NCI-H1694 treated with DMSO at 0.1 percent for 48 hours (cell line): ENCODE data around the gene NBPF11.
"Not testable (repeated sequence)": the region's sequence is repeated elsewhere in the genome, so short reads cannot be mapped to it uniquely, and the experiment has no call there.

ENCODE experiments used
- DNase-seq: peaks from one replicate; lab custom pipeline; 2025; lab: John Stamatoyannopoulos, UW

Gene NBPF11

GRCh38 chr1:148149050-148149815 lies 2.8 kb downstream of the NBPF11 start:
- not testable (repeated sequence) for DNase-seq

GRCh38 chr1:148147052-148147838 lies 4.8 kb downstream of the NBPF11 start:
- DNase-seq = not testable (repeated sequence)

GRCh38 chr1:148146191-148146997 lies 5.7 kb downstream of the NBPF11 start:
- DNase-seq = not testable (repeated sequence)

- DNase-seq = not testable (repeated sequence)
Measured at GRCh38 chr1:148143223-148143622, 8.9 kb downstream of the NBPF11 start.

- not testable (repeated sequence) for DNase-seq
Measured at GRCh38 chr1:148141936-148142335, 10.1 kb downstream of the NBPF11 start.

- DNase-seq = not testable (repeated sequence)
Measured at GRCh38 chr1:148138606-148139005, 13.5 kb downstream of the NBPF11 start.

- DNase-seq = not testable (repeated sequence)
Measured at GRCh38 chr1:148122341-148122740, 29.7 kb downstream of the NBPF11 start.

- not testable (repeated sequence) for DNase-seq
Measured at GRCh38 chr1:148120395-148120794, 31.7 kb downstream of the NBPF11 start.

- not testable (repeated sequence) for DNase-seq
Measured at GRCh38 chr1:148095732-148096131, 56.3 kb downstream of the NBPF11 start.

- DNase-seq = not testable (repeated sequence)
Measured at GRCh38 chr1:148086196-148086595, 65.9 kb downstream of the NBPF11 start.

- not testable (repeated sequence) for DNase-seq
Measured at GRCh38 chr1:148081205-148081604, 70.9 kb downstream of the NBPF11 start.

GRCh38 chr1:148078632-148079519 lies 73.2 kb downstream of the NBPF11 start:
- DNase-seq = not testable (repeated sequence)

- DNase-seq = not testable (repeated sequence)
Measured at GRCh38 chr1:148078090-148078489, 74.0 kb downstream of the NBPF11 start.

- not testable (repeated sequence) for DNase-seq
Measured at GRCh38 chr1:148077458-148077857, 74.6 kb downstream of the NBPF11 start.

- not testable (repeated sequence) for DNase-seq
Measured at GRCh38 chr1:148073392-148073791, 78.7 kb downstream of the NBPF11 start.

- DNase-seq = not testable (repeated sequence)
Measured at GRCh38 chr1:148068606-148069005, 83.5 kb downstream of the NBPF11 start.

- not testable (repeated sequence) for DNase-seq
Measured at GRCh38 chr1:148068201-148068600, 83.9 kb downstream of the NBPF11 start.

GRCh38 chr1:148060294-148060701 lies 91.8 kb downstream of the NBPF11 start:
- not testable (repeated sequence) for DNase-seq

- not testable (repeated sequence) for DNase-seq
Measured at GRCh38 chr1:148057384-148057783, 94.7 kb downstream of the NBPF11 start.
